GM12892 (cell line): ENCODE measurements around the gene RTN1.

ENCODE experiments used
- DNase-seq: peaks from one replicate; pipeline ENCODE4 v3.0.0; 2011; ENCODE audit not compliant: insufficient read length
- FAIRE-seq: peaks from 2 replicates; lab custom pipeline; 2011; peaks lifted over from hg19 to GRCh38; lab: Jason Lieb, UNC
- POLR2A ChIP-seq: IDR thresholded peaks from 2 replicates; pipeline ENCODE4 v1.6.1; 2011; ENCODE audit warnings: low read depth, low read length, control low read depth
- POLR2AphosphoS5 ChIP-seq: IDR thresholded peaks from 2 replicates; pipeline ENCODE4 v1.6.1; 2011; ENCODE audit warnings: low read depth, low read length, control low read depth
- TAF1 ChIP-seq: IDR thresholded peaks from 2 replicates; pipeline ENCODE4 v1.6.1; 2011; ENCODE audit warnings: low read depth, mild to moderate bottlenecking, control low read depth, low read length, borderline replicate concordance

The RTN1 gene

DNA sequence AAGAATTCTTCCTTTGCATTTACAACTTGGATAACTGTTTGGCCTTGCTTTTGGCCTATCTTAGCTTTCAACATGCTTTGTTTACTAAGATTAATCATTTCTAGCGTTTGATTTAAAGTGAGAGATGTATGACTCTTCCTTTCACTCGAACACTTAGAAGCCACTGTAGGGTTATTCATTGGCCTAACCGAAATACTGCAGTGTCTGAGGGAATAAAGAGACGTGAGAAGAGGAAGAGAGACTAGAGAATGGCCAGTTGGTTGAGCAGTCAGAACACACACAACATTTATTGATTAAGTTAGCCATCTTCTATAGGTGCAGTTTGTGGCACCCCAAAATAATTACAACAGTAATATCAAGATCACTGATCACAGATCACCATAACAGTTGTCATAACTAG is 231.7 kb downstream of the RTN1 start:
- FAIRE-seq: no peak
- TF ChIP-seq POLR2AphosphoS5 (no peak), POLR2A (no peak), TAF1 (no peak)
- DNase-seq: no peak

DNA sequence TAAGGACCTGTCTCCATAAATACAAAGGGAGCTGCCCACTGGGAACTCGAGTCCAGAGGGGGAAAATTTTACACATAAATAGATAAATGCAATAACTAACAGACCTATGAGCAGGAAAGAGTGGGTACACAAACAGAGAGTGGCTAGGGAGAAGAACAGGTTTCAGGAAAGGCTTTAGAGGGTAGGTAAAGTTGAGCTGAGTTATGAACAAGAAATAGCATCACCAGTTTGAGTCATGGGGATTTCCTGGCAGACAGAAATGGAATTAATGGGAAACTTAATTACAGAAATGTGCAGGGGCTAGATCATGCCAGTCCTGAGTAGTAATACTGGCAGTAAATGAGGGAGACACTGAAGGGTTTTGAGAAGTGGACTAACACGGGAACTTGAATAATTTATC is 236.0 kb downstream of the RTN1 start:
- no peak for DNase-seq
- FAIRE-seq: no peak
- no peak for TF ChIP-seq TAF1
- no peak for TF ChIP-seq POLR2A
- TF ChIP-seq POLR2AphosphoS5: no peak

DNA sequence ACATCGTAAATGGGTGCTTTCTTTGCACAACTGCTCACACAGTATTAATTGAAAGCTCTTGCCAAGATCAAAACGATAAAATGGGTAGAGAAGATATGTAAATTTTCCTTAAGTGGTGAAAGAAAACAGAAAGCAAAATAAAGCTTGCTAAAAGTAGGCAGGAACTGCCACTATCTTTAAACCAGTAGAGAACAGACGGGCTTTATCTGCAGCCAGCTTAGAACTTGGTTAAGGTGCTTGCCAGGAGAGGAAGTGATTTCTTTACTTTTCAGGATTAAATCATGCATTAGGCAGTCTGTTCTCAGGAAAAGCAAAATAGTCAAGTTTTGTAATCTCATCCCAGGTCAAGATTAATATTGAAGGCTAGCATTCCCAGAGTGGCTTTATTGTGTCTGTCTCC is 237.1 kb downstream of the RTN1 start:
- FAIRE-seq (no peak), DNase-seq (no peak)
- no peak for TF ChIP-seq POLR2A
- TF ChIP-seq TAF1: no peak
- no peak for TF ChIP-seq POLR2AphosphoS5

DNA sequence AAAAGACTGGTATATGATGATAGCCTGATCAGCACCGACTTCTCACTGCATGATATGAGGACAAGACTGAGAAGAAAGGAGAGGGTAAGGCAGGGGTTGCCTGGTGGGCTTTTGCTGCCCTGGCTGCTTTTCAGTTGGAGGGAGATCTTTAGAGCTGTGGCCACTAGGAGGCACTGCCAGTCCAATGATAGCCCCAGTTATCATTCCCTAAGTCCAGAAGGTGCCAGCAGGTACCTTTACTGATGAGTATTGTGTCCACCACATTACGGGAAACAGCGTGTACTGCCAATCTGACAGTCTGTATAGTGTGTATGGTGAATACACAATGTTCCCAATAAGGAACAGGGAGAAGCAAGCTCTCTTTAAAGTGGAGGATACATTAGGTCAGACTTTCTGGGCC is 238.2 kb downstream of the RTN1 start:
- DNase-seq (no peak), FAIRE-seq (peak; percentile 51)
- no peak for TF ChIP-seq POLR2A
- TF ChIP-seq TAF1: no peak
- TF ChIP-seq POLR2AphosphoS5: no peak

DNA sequence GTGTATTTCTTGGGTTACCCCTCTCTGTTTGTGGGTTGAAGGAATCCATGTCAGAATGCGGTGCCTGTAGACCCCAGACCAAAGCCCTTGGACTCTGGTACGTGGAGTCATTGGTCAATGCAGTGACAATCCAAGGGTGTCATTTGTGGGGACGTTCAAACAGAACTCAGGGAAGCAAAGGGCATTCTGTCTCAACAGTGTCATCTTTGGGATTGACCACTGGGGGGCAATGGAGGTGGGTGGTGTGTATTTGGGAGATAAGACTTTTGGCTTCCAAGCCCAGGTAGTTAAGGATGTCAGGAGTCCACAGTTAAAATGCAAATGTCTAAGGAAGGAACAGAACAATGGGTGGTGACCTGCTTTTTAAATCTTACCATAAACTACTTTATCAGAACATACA is 239.3 kb downstream of the RTN1 start:
- DNase-seq (no peak), FAIRE-seq (no peak)

DNA sequence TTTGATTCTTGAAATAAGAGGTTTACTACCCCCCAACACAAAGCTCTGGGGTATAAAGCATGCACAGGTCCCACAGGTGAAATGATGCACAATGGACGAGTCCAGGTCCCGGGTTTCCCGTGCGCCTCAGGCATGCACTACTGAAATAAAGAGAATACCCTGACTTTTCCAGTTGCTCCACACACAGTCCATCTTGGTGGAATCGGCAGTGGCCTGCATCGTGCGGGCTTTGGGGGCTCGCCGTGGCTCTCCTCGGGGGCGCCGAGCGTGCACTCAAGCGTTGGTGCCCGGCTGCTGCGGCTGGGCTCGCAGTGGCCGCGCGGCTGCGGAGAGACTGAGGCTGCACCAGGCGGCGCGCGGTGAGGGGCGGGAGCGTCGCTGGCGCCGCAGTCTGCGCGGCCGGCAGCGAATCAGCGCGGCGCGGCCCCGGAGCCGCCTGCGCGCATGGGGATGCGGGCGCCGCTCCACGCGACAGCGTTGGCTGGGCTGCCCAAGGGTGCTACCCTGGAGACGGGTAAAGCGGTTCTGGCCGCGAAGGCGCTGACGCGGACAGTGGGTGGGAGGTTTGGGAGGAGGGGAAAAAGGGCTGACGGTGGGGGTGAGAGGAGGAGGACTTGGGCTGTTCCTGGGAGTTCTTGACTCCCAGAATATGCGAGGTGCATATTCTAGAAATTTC is 240.2 kb downstream of the RTN1 start:
- no peak for TF ChIP-seq POLR2A
- FAIRE-seq: no peak
- no peak for DNase-seq

More for the DNA sequence above, 239.3 kb downstream of the RTN1 start:
- TF ChIP-seq POLR2A (no peak), TAF1 (no peak), POLR2AphosphoS5 (no peak)

DNA sequence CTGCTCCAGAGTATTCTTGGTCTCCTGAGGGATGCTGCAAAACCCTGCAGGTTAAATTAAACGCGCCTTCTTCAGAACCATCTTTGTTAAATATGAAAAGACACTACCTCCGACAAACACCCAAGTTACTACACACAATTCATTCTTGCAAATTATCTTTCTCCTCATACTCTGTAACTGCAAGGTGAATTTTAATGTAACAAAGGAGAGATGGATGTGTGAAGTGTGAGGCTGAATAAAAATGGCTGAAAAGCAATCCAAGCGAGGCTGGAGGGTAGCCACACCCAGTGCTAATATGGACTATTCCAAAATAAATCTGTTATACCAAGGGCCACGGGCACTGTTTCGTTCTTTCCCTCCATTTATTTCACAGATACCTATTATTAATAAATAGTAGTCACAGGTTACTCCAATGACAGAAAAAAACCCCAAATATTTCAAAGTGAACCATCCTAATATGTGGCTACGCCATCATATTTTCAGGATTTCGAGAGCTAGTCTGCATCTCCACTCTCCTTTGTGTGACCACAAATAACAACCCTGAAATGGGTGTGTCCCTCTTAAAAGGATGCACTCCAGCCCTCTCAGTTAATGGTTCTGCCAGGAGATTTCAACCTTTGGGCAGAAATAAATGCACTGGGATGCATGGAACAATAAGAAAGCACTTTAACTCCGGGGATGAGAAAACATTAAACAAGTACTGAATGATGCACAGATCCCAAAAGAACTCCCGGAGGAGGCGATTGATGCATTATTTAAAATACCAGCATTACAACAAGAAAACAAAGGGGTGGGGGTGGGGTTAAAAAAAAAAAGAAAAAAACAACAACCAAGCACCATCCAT is 240.9 kb downstream of the RTN1 start:
- TF ChIP-seq POLR2A: no peak
- TF ChIP-seq TAF1: no peak
- TF ChIP-seq POLR2AphosphoS5: no peak
- FAIRE-seq (no peak), DNase-seq (no peak)

DNA sequence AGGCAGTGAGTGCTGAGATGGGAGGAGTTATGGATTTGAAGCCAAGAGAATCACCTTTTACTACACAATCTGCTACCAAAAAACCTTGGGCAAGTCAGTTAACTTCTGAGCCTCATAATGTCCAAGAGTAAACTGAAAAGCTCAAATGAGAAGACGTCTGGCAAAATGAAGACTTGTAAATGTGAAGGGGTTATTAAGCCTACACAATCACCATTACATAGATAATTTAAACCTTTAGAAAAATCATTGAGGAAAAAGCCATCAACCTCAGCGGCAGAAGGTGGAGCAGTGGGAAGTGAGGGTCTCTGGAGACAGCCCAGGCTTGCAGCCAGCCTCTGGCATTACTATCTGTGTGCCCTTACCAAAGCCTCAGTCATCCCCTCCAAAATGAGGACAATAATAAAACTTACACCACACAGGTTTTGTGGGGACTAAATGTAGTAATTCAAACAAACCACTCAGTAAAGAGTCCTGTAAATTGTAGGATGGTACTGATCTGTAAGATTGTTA is 243.5 kb downstream of the RTN1 start:
- DNase-seq (no peak), FAIRE-seq (no peak)
- TF ChIP-seq POLR2AphosphoS5: no peak
- no peak for TF ChIP-seq POLR2A
- no peak for TF ChIP-seq TAF1

DNA sequence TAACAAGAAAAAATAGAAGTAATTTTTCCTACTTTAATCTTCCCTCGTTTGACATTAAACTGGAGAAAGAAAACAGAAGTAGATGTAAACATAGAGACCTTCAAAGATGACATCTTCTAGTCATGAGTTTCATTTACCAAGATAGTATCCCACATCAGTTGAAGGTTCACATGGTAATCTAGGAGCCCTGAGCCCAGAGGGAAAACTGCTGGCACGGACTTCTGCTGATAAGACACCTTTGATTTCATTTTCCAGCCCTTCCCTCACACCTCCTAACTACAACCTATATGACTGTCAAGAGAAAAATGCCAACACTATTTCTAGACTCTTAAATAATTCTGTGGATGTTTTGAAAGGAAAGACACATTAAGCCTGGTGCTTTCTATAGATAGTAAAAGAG is 247.9 kb downstream of the RTN1 start:
- no peak for TF ChIP-seq TAF1
- no peak for TF ChIP-seq POLR2A
- no peak for TF ChIP-seq POLR2AphosphoS5
- FAIRE-seq (no peak), DNase-seq (no peak)

DNA sequence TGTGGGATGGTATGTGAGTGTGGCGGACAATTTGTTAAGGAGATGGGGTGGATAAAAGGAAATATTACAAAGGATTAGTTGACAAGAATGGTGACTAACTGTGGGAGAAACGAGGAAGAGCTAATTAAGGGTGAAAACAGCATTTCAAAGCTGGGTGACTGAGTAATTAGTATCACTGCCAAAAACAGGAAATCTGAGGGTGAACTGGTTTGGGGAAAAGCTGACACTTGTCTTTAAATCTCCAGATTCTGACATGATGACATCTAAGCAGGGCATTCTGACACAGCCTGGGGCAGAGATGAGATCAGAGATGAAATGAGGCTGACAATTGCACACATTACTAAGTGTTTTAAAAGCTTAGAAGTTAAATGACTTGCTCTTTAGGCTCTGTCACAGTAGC is 251.5 kb downstream of the RTN1 start:
- no peak for DNase-seq
- no peak for FAIRE-seq
- TF ChIP-seq POLR2A: no peak
- no peak for TF ChIP-seq TAF1
- TF ChIP-seq POLR2AphosphoS5: no peak

DNA sequence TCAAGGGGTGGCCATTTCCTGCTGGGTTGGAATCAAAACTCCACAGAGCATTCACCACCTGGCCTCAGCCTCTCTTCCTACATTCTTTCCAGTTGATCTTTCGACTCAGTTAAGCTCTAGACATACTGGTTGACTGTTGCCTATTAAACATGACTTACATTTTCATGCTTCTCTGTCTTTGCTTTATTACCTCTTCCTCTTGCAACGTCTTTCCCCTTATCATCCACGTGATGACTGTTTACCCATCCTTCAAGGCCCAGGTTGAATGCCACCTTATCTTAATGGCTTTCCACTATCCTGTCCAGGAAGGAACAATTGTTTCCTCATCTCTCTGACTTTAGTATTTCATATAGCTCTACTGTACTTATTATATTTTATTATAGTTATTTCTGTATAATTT is 269.5 kb downstream of the RTN1 start:
- FAIRE-seq: no peak
- TF ChIP-seq POLR2A (no peak), TAF1 (no peak), POLR2AphosphoS5 (no peak)
- DNase-seq: no peak
